Neural cell (in vitro differentiated cells): ENCODE results near the gene DST. TPM values are rescaled to one million over a fixed set of nuclear protein-coding genes. Genes with fewer than 3 reads are reported as not detected.

Experiments used
- H2AFZ ChIP-seq: fragments of 200-600, 300-800 bp; sonication (generic), shearing (Covaris generic); 2 replicates; pipeline ENCODE4 v1.6.0; 2014; ENCODE audit warnings: low read depth, mild to moderate bottlenecking, antibody characterized with exemption, low read length, moderate library complexity
- H3F3A ChIP-seq: fragments of 200-600 bp; shearing (Covaris generic); 2 replicates; pipeline ENCODE4 v1.6.1; 2016; ENCODE audit warnings: mild to moderate bottlenecking, moderate library complexity, mixed read lengths, antibody characterized with exemption, low read length; ENCODE audit not compliant: insufficient read depth, poor library complexity, severe bottlenecking
- H3K27ac ChIP-seq: fragments of 200-600, 300-800 bp; sonication (generic), shearing (Covaris generic); 2 replicates; pipeline ENCODE4 v1.5.1; 2014; ENCODE audit warnings: mild to moderate bottlenecking, low read length, moderate library complexity
- H3K27me3 ChIP-seq: fragments of 300-800, 200-600 bp; sonication (generic), shearing (Covaris generic); 2 replicates; pipeline ENCODE4 v1.6.0; 2014; ENCODE audit warnings: mild to moderate bottlenecking, low read depth, low read length, moderate library complexity; ENCODE audit not compliant: insufficient read depth
- H3K36me3 ChIP-seq: fragments of 300-800, 200-600 bp; sonication (generic), shearing (Covaris generic); 2 replicates; pipeline ENCODE4 v1.5.1; 2014; ENCODE audit warnings: mild to moderate bottlenecking, antibody characterized with exemption, low read length, moderate library complexity; ENCODE audit not compliant: insufficient read depth
- H3K4me2 ChIP-seq: fragments of 300-800, 200-600 bp; sonication (generic), shearing (Covaris generic); 2 replicates; pipeline ENCODE4 v1.6.0; 2014; ENCODE audit warnings: mild to moderate bottlenecking, low read length
- H3K4me3 ChIP-seq: fragments of 300-800, 200-600 bp; sonication (generic), shearing (Covaris generic); 2 replicates; pipeline ENCODE4 v1.5.1; 2014; ENCODE audit warnings: mild to moderate bottlenecking, low read length, moderate library complexity
- H3K79me2 ChIP-seq: fragments of 200-600 bp; shearing (Covaris generic); replicated peaks from 2 replicates; pipeline ENCODE4 v1.6.0; 2014; ENCODE audit warnings: mild to moderate bottlenecking, low read length, moderate library complexity; ENCODE audit not compliant: insufficient read depth
- H3K9ac ChIP-seq: fragments of 300-800, 200-600 bp; sonication (generic), shearing (Covaris generic); 2 replicates; pipeline ENCODE4 v1.6.1; 2016; ENCODE audit warnings: mild to moderate bottlenecking, low read length, mixed read lengths
- H3K9me2 ChIP-seq: fragments of 200-600 bp; shearing (Covaris generic); 2 replicates; pipeline ENCODE4 v1.6.1; 2016; ENCODE audit warnings: mild to moderate bottlenecking, low read length, mixed read lengths; ENCODE audit not compliant: insufficient read depth
- H3K9me3 ChIP-seq: fragments of 200-600, 300-800 bp; sonication (generic), shearing (Covaris generic); 2 replicates; pipeline ENCODE4 v1.6.1; 2016; ENCODE audit warnings: mild to moderate bottlenecking, mixed run types, low read length, moderate library complexity, mixed read lengths
- H4K20me1 ChIP-seq: fragments of 200-600 bp; shearing (Covaris generic); 2 replicates; pipeline ENCODE4 v1.6.1; 2016; ENCODE audit warnings: mild to moderate bottlenecking, mixed run types; ENCODE audit not compliant: insufficient read depth
- CTCF ChIP-seq: fragments of 450-650 bp; IDR thresholded peaks from 2 replicates; pipeline ENCODE4 v1.5.1; 2014; ENCODE audit warnings: antibody characterized with exemption, mild to moderate bottlenecking, moderate library complexity; ENCODE audit not compliant: poor library complexity, severe bottlenecking
- EP300 ChIP-seq: fragments of 450-650 bp; conservative IDR thresholded peaks from 2 replicates; pipeline ENCODE4 v1.6.1; 2014; ENCODE audit warnings: antibody characterized with exemption, mild to moderate bottlenecking, moderate library complexity; ENCODE audit not compliant: poor library complexity, severe bottlenecking
- EZH2 ChIP-seq: fragments of 200-600, 300-800 bp; shearing (Covaris generic), sonication (generic); IDR thresholded peaks from 2 replicates; pipeline ENCODE4 v1.6.1; 2014; ENCODE audit warnings: antibody characterized with exemption, low read length, borderline replicate concordance, mild to moderate bottlenecking; ENCODE audit not compliant: insufficient read depth, poor library complexity, severe bottlenecking
- MXI1 ChIP-seq: fragments of 450-650 bp; conservative IDR thresholded peaks from 2 replicates; pipeline ENCODE4 v1.6.1; 2014; ENCODE audit warnings: antibody characterized with exemption, mild to moderate bottlenecking; ENCODE audit not compliant: poor library complexity, severe bottlenecking
- POLR2AphosphoS5 ChIP-seq: IDR thresholded peaks from 2 replicates; pipeline ENCODE4 v1.6.1; 2012
- RAD21 ChIP-seq: fragments of 450-650 bp; conservative IDR thresholded peaks from 2 replicates; pipeline ENCODE4 v1.6.1; 2014; ENCODE audit warnings: antibody characterized with exemption, mild to moderate bottlenecking, moderate library complexity
- REST ChIP-seq: IDR thresholded peaks from 2 replicates; pipeline ENCODE4 v1.6.1; 2012; ENCODE audit warnings: borderline replicate concordance
- SMC3 ChIP-seq: fragments of 450-650 bp; conservative IDR thresholded peaks from 2 replicates; pipeline ENCODE4 v1.6.1; 2014; ENCODE audit warnings: antibody characterized with exemption, mild to moderate bottlenecking, moderate library complexity; ENCODE audit not compliant: poor library complexity
- TAF1 ChIP-seq: IDR thresholded peaks from 2 replicates; pipeline ENCODE4 v1.6.1; 2012; ENCODE audit warnings: low read depth
- polyA plus RNA-seq: library from polyadenylated mRNA; depleted of rRNA; stranded (reverse); fragments of >200 nt; gene quantifications from 2 replicates; pipeline ENCODE4 v1.2.3, GENCODE V29; 2014

The DST gene
- polyA plus RNA-seq, 1 donor from 2014 or later = 118 TPM

GRCh38 chr6:56549014-56549413 is 93.7 kb downstream of the DST start:
- Histone ChIP-seq H3K4me2 (no peak overlapping the region), H3K4me3 (no peak overlapping the region), H3K79me2 (peaks cover 14% of the 10 kb centered on the region), H3K27ac (no peak overlapping the region), H4K20me1 (peaks cover 2% of the 10 kb centered on the region), H3K9ac (no peak overlapping the region), H3K9me2 (no peaks in the 10 kb centered on the region), H3K27me3 (no peaks in the 10 kb centered on the region), H3K36me3 (peaks cover 18% of the 10 kb centered on the region), H3K9me3 (no peaks in the 10 kb centered on the region), H2AFZ (no peak overlapping the region), H3F3A (no peaks in the 10 kb centered on the region)
- TF ChIP-seq SMC3 = no peak
- TF ChIP-seq EP300 = no peak
- TF ChIP-seq MXI1 = no peak
- TF ChIP-seq CTCF = no peak
- no peak for TF ChIP-seq REST
- TF ChIP-seq RAD21 = no peak
- TF ChIP-seq TAF1 = no peak

GRCh38 chr6:56547687-56548086 is 95.0 kb downstream of the DST start:
- Histone ChIP-seq H2AFZ (no peak overlapping the region), H3K27ac (no peak overlapping the region), H3K9me2 (no peaks in the 10 kb centered on the region), H3K36me3 (peaks cover 9% of the 10 kb centered on the region), H3K27me3 (no peaks in the 10 kb centered on the region), H3K79me2 (peaks cover 17% of the 10 kb centered on the region), H3K9ac (no peak overlapping the region), H3K4me3 (no peak overlapping the region), H3F3A (no peaks in the 10 kb centered on the region), H3K4me2 (no peak overlapping the region), H3K9me3 (no peaks in the 10 kb centered on the region), H4K20me1 (peaks cover 2% of the 10 kb centered on the region)
- TF ChIP-seq EZH2 = no peak
- TF ChIP-seq TAF1 = no peak
- TF ChIP-seq EP300 = no peak
- no peak for TF ChIP-seq CTCF
- no peak for TF ChIP-seq MXI1
- no peak for TF ChIP-seq SMC3
- no peak for TF ChIP-seq REST
- no peak for TF ChIP-seq RAD21
- no peak for TF ChIP-seq POLR2AphosphoS5
